Bronchial epithelial cell (primary cell): ENCODE results near the gene RSBN1. TPM values are rescaled to one million over a fixed set of nuclear protein-coding genes. Genes with fewer than 3 reads are reported as not detected.

ENCODE experiments used
- DNase-seq: peaks from one replicate; pipeline ENCODE4 v3.0.0-alpha.2; 2010; ENCODE audit warnings: low read depth
- FAIRE-seq: peaks from 2 replicates; lab custom pipeline; 2011; peaks lifted over from hg19 to GRCh38; lab: Jason Lieb, UNC
- H3K27me3 ChIP-seq: 2 replicates; pipeline ENCODE4 v1.5.1; 2011; ENCODE audit warnings: low read length; ENCODE audit not compliant: control insufficient read depth, insufficient read depth
- H3K36me3 ChIP-seq: 2 replicates; pipeline ENCODE4 v1.5.1; 2011; ENCODE audit warnings: low read length; ENCODE audit not compliant: control insufficient read depth, insufficient read depth
- H3K4me3 ChIP-seq: 2 replicates; pipeline ENCODE4 v1.5.1; 2011; ENCODE audit warnings: mild to moderate bottlenecking, low read depth, low read length, control low read depth
- CTCF ChIP-seq: IDR thresholded peaks from 2 replicates; pipeline ENCODE4 v1.5.1; 2011; ENCODE audit warnings: mild to moderate bottlenecking, moderate library complexity, low read length, control low read depth, inconsistent platforms; ENCODE audit not compliant: insufficient read depth, severe bottlenecking
- total RNA-seq: library from RNA; depleted of rRNA; stranded (reverse); fragments of >200 nt; gene quantifications from 2 replicates; pipeline ENCODE4 v1.2.1, GENCODE V29; 2014

Gene RSBN1
- total RNA-seq, 1 donor from 2014 or later: 7.9 TPM

- Histone ChIP-seq H3K27me3 (no peaks in the 10 kb centered on the region), H3K36me3 (no peaks in the 10 kb centered on the region), H3K4me3 (no peak overlapping the region)
- no peak for TF ChIP-seq CTCF
- DNase-seq: peak; percentile 29
- no peak for FAIRE-seq
These were observed 22.4 kb upstream of the RSBN1 start for GRCh38 chr1:113834716-113835115.

- no peaks in the 10 kb centered on the region for H3K27me3 ChIP-seq
- no peaks in the 10 kb centered on the region for H3K36me3 ChIP-seq
- TF ChIP-seq CTCF: no peak
- DNase-seq (no peak), FAIRE-seq (no peak)
- H3K4me3 ChIP-seq: no peak overlapping the region
These were observed 17.8 kb upstream of the RSBN1 start for GRCh38 chr1:113830039-113830438.

GRCh38 chr1:113821916-113822315 is 9.6 kb upstream of the RSBN1 start:
- FAIRE-seq (no peak), DNase-seq (no peak)
- no peak for TF ChIP-seq CTCF
- H3K27me3 ChIP-seq: no peaks in the 10 kb centered on the region
- H3K4me3 ChIP-seq: no peak overlapping the region
- H3K36me3 ChIP-seq: no peaks in the 10 kb centered on the region

GRCh38 chr1:113818578-113818977 is 6.3 kb upstream of the RSBN1 start:
- no peak for FAIRE-seq
- H3K36me3 ChIP-seq: no peaks in the 10 kb centered on the region
- no peaks in the 10 kb centered on the region for H3K27me3 ChIP-seq
- no peak for TF ChIP-seq CTCF
- DNase-seq: no peak
- no peak overlapping the region for H3K4me3 ChIP-seq

- FAIRE-seq (no peak), DNase-seq (no peak)
- Histone ChIP-seq H3K36me3 (no peaks in the 10 kb centered on the region), H3K27me3 (no peaks in the 10 kb centered on the region), H3K4me3 (no peak overlapping the region)
- TF ChIP-seq CTCF: no peak
These were observed 942 bp upstream of the RSBN1 start for GRCh38 chr1:113813218-113813617.

GRCh38 chr1:113812661-113813135 is 422 bp upstream of the RSBN1 start:
- no peak for FAIRE-seq
- Histone ChIP-seq H3K4me3 (peak overlapping the region; percentile 29), H3K27me3 (no peaks in the 10 kb centered on the region)

More at GRCh38 chr1:113812661-113813135, 422 bp upstream of the RSBN1 start:
- DNase-seq: no peak
- no peak for TF ChIP-seq CTCF
- H3K36me3 ChIP-seq: no peaks in the 10 kb centered on the region
